GM19238 (cell line): ENCODE data around the gene APOC1.
"Not testable (repeated sequence)": the region's sequence is repeated elsewhere in the genome, so short reads cannot be mapped to it uniquely, and the experiment has no call there.

ENCODE experiments used
- DNase-seq: peaks from one replicate; pipeline ENCODE4 v3.0.0; 2011; ENCODE audit warnings: low spot score; ENCODE audit not compliant: insufficient read length

The APOC1 gene

DNA sequence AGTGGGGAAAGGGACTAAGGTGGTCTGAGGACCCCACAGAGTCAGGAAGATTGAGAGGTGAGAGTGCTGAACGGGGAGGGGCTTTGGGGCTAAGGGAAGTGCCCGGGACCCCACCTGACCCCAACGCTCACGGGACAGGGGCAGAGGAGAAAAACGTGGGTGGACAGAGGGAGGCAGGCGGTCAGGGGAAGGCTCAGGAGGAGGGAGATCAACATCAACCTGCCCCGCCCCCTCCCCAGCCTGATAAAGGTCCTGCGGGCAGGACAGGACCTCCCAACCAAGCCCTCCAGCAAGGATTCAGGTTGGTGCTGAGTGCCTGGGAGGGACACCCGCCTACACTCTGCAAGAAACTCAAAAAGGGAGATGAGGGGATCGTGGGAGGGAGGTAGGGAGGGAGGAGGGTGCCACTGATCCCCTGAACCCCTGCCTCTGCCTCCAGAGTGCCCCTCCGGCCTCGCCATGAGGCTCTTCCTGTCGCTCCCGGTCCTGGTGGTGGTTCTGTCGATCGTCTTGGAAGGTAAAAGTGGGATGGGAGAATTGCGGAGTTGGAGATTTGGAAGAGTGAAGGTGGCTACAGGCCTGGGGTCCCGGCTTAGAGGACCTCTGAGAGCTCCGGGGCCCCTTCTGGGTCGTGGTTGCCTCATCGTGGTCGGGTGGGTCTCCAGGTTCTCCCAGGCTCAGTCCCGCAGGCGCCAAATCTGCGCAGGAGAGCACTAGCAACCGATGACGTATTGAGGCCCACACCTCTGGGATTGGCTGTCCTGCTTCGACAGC is at the start of gene APOC1:
Gene APOC1 (plus strand): TSS at position 176 of the 774 bp plus-strand sequence. CDS start 284 bp downstream, at position 460.
- DNase-seq = peak; percentile 98

DNA sequence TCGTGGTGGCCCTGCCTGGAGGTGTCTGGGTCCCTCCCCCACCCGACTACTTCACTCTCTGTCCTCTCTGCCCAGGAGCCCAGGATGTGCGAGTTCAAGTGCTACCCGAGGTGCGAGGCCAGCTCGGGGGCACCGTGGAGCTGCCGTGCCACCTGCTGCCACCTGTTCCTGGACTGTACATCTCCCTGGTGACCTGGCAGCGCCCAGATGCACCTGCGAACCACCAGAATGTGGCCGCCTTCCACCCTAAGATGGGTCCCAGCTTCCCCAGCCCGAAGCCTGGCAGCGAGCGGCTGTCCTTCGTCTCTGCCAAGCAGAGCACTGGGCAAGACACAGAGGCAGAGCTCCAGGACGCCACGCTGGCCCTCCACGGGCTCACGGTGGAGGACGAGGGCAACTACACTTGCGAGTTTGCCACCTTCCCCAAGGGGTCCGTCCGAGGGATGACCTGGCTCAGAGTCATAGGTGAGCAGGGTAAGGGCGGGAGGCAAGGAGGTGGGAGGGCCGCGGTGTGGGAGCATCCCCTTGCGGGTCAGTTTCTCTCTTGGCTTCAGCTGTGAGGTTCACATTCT is 49.1 kb upstream of the APOC1 start:
- DNase-seq = no peak

DNA sequence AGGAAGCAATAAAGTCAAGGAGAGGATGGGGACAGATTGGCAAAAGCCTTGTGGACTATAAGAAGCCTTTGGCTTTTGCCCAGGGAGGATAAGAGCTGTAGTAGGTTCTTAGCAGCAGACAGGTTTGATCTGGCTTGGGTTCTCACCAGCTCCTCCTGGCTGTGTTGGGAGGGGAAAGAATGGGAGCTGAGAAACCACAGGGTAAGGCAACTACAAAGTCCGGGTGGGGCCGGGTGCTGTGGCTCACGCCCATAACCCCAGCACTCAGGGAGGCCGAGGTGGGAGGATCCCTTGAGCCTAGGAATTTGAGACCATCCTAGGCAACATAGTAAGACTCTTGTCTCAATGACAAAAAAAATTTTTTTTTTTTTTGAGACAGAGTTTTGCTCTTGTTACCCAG is 47.7 kb upstream of the APOC1 start:
- no peak for DNase-seq

DNA sequence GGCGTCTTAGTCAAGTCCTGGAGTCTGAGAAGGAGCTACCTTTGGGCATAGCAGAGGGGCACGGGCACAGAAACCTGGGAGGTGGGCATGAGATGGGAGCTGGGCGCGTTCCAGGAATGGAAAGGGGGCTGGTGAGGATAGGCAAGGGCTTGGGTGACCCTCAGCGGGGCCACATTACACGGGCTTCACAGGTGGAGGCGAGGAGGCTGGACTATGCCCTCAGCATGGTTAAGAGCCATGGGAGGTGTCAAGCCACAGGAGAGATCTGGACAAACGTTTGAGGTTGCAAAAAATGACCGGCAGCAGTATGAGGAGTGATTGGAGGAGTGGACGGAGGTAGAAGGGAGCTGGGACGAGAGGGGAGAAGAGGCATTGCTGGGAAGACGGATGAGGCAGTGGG is 46.8 kb upstream of the APOC1 start:
- no peak for DNase-seq

DNA sequence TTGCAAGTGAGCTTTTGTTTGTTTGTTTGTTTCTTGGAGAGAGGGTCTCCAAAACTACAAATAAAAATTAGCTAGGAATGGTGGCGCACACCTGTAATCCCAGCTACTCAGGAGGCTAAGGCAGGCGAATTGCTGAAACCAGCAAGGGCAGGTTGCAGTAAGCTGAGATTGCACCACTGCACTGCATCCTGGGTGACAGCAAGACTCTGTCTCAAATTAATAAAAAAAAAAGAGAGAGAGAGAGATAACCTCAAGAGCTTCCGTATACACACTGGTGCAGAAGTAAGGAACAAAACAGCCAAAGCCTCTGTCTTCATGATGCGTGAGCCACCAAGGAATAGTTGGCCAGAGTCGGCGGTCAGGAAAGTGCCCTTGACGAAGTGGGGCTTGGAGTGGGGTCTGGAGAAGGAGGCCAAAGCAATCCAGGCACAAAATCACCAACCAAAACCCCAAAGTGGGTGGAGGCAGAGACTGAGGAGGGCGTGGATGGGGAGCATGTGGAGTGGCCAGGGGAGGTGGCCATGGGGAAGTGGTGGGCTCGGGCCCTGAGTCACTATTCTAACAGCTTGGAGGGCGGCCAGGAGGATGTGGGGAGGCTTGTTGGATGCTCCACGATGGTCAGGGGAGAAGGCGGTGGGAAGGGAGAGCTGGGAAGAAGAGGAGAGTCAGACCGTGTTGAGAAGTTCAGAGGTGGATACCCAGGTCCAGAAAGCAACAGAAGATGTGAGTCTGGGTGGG is 44.5 kb upstream of the APOC1 start:
- no peak for DNase-seq

DNA sequence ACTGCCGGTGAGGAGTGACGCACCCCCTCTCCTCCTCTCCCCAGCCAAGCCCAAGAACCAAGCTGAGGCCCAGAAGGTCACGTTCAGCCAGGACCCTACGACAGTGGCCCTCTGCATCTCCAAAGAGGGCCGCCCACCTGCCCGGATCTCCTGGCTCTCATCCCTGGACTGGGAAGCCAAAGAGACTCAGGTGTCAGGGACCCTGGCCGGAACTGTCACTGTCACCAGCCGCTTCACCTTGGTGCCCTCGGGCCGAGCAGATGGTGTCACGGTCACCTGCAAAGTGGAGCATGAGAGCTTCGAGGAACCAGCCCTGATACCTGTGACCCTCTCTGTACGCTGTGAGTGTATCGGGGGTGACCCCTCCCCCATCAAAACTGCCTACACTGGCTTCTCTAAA is 42.6 kb upstream of the APOC1 start:
- DNase-seq = no peak

DNA sequence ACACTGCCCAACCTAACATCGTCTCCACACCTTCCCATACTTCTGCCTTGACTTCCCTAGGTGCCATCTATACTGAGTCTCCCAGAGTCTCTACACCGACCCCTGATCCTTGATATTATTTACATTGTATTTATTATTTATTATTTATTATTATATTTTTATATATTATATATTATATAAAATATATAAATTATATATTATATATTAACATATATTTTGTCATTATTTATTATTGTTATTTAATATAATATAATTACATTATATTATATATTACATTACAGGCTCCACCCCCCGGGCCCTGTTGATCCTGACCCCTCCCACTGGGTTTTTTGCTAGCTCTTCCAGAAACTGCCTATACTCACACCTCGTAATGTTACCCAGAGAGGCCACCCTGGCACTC is 41.7 kb upstream of the APOC1 start:
- no peak for DNase-seq

DNA sequence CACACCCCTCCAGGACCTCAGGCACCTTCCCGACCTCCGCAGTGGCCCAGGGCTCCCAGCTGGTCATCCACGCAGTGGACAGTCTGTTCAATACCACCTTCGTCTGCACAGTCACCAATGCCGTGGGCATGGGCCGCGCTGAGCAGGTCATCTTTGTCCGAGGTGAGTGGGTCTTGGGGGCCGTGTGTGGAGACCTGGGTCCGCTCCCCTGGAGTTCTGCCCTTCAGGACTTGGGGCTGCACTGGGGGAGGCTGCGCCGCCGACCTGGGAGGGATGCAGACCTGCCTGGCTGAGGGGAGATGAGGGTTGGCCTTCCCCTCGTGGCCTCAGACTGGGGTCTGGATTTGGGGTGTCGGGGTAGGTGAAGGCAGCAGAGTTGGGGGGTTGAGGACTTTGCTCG is 40.1 kb upstream of the APOC1 start:
- DNase-seq = no peak

DNA sequence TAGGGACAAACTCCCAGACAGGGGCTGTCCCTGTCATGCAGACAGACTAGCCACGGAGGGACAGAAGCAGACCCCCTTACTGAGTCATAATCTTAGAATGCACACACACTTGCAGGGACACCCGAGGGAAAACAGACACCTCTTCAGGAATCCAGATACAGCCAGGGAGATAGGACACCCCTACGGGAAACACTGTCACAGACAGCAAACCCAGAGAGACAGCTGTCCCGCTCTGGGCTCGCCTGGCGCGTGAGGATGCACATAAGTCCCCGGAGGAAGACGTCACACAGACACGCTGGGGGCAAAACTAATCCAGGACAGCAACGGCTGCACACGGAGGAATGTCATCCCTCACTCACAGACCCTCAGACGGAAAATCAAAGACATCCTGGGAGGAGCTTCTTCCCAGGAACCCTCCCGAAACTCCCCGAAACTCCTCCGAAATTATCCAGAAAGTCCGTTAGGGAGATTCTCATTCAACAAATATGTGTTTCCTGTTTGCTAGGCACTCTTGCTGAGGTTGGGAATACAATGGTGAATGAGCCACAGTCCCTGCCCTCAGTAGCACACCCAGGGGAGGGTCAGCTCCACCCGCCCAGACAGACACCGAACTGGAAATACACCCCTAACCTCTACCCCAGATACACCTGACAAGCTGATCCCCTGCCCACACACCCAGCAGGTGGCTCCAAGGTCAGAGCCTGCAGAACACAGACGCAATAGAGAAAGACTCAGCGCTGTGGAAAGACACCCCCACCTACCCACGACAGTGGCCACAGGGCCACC is 38.5 kb upstream of the APOC1 start:
- no peak for DNase-seq

DNA sequence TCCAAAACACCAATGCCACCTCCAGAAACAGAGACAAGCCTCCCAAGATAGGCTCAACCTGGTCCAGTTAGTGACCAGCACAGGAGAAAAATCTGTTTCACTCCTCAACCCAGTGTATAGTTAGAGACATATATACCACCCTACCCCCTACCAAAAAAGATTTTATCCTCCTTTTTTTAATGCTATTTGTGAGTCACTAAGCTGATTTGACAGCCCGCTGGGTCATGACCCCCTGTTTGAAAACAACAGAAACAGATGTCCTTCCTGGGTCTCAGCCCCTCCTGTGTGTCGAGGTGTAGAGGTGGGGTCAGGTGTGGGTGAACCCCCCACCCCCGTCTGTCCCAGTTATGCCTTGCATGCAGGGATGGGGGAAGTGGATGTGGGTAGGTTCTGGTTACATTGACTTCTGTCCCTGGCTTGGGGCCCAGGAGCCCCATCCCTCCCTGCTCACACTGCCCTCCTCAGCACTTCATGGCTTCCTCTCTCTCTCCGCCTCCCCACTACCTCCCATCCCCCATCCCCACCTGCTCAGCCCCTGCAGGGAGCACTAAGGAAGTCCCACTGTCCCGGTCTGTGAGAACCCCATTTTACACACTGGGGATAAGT is 37.4 kb upstream of the APOC1 start:
- no peak for DNase-seq

DNA sequence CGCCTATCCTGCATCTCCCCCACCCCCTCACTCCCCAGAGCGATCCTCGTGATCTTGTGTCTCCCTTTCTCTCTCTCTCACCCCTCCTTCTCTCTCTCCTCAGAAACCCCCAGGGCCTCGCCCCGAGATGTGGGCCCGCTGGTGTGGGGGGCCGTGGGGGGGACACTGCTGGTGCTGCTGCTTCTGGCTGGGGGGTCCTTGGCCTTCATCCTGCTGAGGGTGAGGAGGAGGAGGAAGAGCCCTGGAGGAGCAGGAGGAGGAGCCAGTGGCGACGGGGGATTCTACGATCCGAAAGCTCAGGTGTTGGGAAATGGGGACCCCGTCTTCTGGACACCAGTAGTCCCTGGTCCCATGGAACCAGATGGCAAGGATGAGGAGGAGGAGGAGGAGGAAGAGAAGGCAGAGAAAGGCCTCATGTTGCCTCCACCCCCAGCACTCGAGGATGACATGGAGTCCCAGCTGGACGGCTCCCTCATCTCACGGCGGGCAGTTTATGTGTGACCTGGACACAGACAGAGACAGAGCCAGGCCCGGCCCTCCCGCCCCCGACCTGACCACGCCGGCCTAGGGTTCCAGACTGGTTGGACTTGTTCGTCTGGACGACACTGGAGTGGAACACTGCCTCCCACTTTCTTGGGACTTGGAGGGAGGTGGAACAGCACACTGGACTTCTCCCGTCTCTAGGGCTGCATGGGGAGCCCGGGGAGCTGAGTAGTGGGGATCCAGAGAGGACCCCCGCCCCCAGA is 36.1 kb upstream of the APOC1 start:
- no peak for DNase-seq

DNA sequence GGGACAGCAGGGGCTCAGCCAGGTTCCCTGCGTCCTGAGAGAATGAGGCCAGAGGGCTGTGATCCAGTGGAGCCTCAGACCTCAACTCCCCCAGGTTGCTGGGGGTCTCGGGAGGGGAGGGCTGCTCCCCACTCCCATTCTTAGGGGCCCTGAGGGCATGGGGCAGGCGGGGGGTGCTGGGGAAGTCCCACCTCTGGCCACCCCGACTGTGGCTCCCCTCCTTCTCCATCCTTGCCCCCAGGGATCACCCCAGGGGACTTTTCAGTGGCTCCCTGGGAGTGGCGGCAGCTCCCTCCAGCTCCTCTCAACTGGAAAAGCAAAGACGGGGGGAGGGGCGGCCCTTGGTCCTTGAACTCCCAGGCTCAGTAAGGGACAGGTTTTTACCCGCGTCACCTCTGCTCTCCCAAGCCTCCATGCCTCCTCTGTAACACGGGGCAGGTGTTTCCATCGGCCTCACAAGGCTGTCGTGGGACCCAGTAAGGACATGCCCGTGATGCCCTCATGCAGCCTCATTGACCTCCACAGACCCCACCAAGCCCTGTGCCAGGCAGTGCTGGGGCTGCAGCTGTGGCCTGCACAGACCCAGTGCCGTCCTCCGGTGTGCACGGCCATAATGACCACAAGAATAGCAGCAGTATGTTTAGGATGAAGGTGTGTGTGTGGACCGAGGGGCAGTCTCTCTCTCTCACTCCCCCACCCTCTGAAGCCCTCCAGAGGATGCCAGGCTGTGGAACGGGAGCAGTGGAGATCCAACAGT is 34.9 kb upstream of the APOC1 start:
- DNase-seq = no peak

DNA sequence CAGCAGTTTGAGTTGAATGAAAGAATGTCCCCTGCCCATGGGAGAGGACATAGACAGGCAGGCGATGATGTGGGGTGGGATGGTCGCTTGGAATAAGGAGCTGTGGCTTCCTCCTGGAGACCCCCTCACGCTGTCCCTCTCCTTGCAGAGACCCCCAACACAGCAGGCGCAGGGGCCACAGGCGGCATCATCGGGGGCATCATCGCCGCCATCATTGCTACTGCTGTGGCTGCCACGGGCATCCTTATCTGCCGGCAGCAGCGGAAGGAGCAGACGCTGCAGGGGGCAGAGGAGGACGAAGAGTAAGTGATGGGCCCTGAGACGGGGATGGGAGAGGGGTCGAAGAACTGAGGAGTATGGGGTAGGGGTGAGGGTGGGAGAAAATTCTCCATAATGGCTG is 32.3 kb upstream of the APOC1 start:
- no peak for DNase-seq

DNA sequence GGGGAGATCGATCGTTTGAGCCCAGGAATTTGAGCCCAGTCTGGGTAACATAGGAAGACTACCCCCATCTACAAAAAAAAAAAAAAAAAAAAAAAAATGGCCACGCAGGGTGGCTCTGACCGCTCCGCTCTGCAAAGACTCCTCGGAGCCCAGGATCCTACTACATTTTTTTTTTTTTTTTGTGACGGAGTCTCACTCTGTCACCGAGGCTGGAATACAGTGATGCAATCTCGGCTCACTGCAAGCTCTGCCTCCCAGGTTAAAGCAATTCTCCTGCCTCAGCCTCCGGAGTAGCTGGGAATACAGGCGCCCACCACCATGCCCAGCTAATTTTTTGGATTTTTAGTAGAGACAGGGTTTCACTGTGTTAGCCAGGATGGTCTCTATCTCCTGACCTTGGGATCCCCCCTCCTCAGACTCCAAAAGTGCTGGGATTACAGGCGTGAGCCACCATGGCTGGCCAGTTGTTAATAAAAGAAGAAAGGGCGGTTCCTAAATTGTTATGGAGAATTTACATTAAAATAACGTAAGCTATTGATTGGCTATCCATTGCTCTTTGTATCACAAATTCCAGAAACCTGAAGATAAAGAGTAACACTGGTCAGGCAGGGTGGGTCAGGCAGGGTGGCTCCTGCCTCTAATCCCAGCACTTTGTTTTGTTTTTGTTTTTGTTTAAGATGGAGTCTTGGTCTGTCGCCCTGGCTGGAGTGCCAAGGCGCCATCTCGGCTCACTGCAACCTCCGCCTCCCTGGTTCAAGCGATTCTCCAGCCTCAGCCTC is 31.6 kb upstream of the APOC1 start:
- not testable (repeated sequence) for DNase-seq

DNA sequence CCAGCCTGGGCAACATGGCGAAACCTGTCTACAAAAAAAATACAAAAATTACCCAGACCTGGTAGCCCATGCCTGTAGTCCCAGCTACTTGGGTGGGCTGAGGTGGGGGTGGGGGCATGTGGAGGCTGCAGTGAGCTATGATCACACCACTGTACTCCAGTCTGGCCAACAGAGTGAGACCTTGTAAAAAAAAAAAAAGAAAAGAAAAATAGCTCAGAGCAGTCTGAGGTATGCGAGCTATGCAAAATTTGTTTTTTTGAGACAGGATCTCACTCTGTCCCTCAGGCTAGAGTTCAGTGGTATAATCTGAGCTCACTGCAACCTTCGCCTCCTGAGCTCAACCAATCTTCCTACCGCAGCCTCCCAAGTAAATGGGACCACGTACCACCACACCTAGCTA is 30.5 kb upstream of the APOC1 start:
- DNase-seq = no peak

DNA sequence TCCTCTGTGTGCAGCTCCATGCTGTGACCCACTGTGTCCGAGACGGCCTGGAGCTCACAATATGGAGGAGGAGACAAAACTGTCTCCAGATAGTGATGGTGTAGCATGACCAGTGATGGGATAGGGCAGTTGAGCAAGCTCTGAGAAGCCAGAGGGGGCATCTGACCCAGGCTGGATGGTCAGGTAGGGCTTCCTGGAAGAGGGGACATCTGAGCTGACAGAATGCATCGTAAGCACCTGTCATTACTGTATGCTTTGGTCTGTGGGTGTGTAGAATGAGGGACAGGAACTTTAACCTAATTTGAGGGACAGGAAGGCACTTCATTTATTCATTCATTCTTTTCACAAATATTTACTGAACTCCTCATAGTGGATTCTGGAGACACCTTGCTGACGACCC is 29.8 kb upstream of the APOC1 start:
- DNase-seq = no peak

DNA sequence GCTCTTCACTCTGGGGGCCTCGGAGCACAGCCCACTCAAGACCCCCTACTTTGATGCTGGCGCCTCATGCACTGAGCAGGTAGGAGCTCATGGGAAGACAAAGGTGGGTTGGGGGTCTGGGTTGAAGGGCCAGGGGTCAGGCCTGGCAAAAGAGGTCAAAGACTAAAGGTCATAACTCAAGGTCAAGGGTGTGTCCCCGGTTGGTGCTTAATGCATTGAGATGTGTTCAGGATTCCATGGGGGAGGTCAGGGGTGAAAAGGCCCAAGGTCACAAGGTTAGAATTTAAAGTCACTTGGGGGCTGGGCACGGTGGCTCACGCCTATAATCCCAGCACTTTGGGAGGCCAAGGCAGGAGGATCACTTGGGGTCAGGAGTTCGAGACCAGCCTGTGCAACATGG is 28.3 kb upstream of the APOC1 start:
- DNase-seq = no peak

DNA sequence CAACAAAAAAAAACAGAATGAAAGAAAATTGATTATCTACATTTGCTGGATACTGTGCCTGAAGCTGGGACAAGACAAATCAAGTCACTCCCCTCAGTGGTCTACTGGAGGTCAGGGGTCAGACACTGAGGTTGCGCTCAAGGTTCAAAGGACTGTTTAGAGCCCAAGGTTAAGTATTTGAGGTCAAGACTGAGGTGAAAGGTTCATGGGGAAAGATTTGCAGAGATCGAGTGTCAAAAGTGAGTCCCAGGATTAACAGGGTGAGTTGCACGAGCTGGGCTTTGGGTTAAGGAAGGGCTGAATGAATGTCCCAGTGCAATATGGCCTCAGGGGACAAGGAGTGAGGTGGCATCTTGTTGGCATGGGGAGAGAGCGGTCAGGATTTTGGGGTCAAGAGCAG is 26.8 kb upstream of the APOC1 start:
- DNase-seq = no peak

DNA sequence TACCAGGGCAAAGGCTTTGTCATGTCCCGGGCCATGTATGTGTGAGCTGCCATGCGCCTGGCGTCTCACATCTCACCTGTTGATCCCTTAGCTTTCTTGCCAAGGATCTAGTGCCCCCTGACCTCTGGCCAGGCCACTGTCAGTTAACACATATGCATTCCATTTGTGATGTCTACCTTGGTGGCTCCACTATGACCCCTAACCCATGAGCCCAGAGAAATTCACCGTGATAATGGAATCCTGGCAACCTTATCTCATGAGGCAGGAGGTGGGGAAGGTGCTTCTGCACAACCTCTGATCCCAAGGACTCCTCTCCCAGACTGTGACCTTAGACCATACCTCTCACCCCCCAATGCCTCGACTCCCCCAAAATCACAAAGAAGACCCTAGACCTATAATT is 26.1 kb upstream of the APOC1 start:
- not testable (repeated sequence) for DNase-seq
